DMS53 treated with DMSO at 0.1 percent for 48 hours (cell line): ENCODE data around the gene ZNF48.

ENCODE experiments used
- DNase-seq: peaks from one replicate; lab custom pipeline; 2025; ENCODE audit not compliant: unreplicated experiment; lab: John Stamatoyannopoulos, UW

ZNF48 gene

GRCh38 chr16:30401768-30402425, 6.7 kb downstream of the ZNF48 start:
- DNase-seq: peak; percentile 92

GRCh38 chr16:30406795-30407101, 11.5 kb downstream of the ZNF48 start:
- DNase-seq: no peak

GRCh38 chr16:30407102-30407803, 12.0 kb downstream of the ZNF48 start, which contains the start of gene ZNF771:
Gene ZNF771 (plus strand): TSS chr16:30407606. CDS start chr16:30408054, 448 bp downstream.
- DNase-seq: peak; percentile 78

GRCh38 chr16:30407804-30408534, 12.7 kb downstream of the ZNF48 start:
- DNase-seq: no peak

- DNase-seq: peak; percentile 80
These were observed 14.2 kb downstream of the ZNF48 start for GRCh38 chr16:30409125-30410060.

GRCh38 chr16:30413112-30413806, 18.0 kb downstream of the ZNF48 start:
- no peak for DNase-seq

- no peak for DNase-seq
These were observed 18.9 kb downstream of the ZNF48 start for GRCh38 chr16:30414159-30414558.

GRCh38 chr16:30416047-30416603, 20.9 kb downstream of the ZNF48 start:
- DNase-seq: no peak

GRCh38 chr16:30416624-30417528, 21.7 kb downstream of the ZNF48 start:
- peak; percentile 16 for DNase-seq

- peak; percentile 95 for DNase-seq
These were observed 22.5 kb downstream of the ZNF48 start for GRCh38 chr16:30417529-30418349.

- DNase-seq: no peak
These were observed 23.3 kb downstream of the ZNF48 start for GRCh38 chr16:30418350-30419181.

- DNase-seq: no peak
These were observed 25.8 kb downstream of the ZNF48 start for GRCh38 chr16:30421010-30421409.

- no peak for DNase-seq
These were observed 32.8 kb downstream of the ZNF48 start for GRCh38 chr16:30428055-30428454.

GRCh38 chr16:30429418-30429677, 34.1 kb downstream of the ZNF48 start:
- no peak for DNase-seq

GRCh38 chr16:30429678-30430427, 34.6 kb downstream of the ZNF48 start, which contains the start of gene DCTPP1:
Gene DCTPP1 (minus strand): TSS chr16:30430030. CDS start chr16:30429980, 50 bp downstream.
- DNase-seq: peak; percentile 99

GRCh38 chr16:30430428-30430970, 35.3 kb downstream of the ZNF48 start:
- DNase-seq: no peak
